H1 (cell line): ENCODE results near the gene RELN. TPM values are rescaled to one million over a fixed set of nuclear protein-coding genes. Genes with fewer than 3 reads are reported as not detected.

Experiments used
- CTCF ChIA-PET: fragments of 300-600 bp; sonication (Branson Sonifier 250); formaldehyde crosslinking; loops from one replicate; lab custom pipeline; 2021; ENCODE audit not compliant: partially characterized antibody; lab: Charles Lee
- POLR2A ChIA-PET: fragments of 300-600 bp; sonication (Branson Sonifier 250); formaldehyde crosslinking; loops from one replicate; lab custom pipeline; 2021; ENCODE audit warnings: inconsistent platforms; ENCODE audit not compliant: partially characterized antibody; lab: Charles Lee
- DNase-seq, 2 experiments: peaks; one replicate each; pipeline versions ENCODE4 v3.0.0 to v3.0.0-alpha.2; 2010 to 2022; ENCODE audit warnings: low spot score in 2 of 2, low read depth in 1 of 2, mixed read lengths in 1 of 2
- FAIRE-seq: peaks from 2 replicates; lab custom pipeline; 2011; peaks lifted over from hg19 to GRCh38; lab: Jason Lieb, UNC
- H2AFZ ChIP-seq: 2 replicates; pipeline ENCODE4 v1.8.1; 2012; ENCODE audit warnings: low read length, inconsistent platforms
- H2AK5ac ChIP-seq: 2 replicates; pipeline ENCODE4 v1.6.1; 2013; ENCODE audit warnings: low read depth, low read length
- H2BK120ac ChIP-seq: replicated peaks from 2 replicates; pipeline ENCODE3; 2013; ENCODE audit warnings: low read depth, low read length, inconsistent platforms
- H2BK12ac ChIP-seq: 2 replicates; pipeline ENCODE4 v1.6.1; 2013; ENCODE audit warnings: low read depth, low read length
- H2BK15ac ChIP-seq: 2 replicates; pipeline ENCODE4 v1.6.1; 2013; ENCODE audit warnings: low read length
- H2BK20ac ChIP-seq: 2 replicates; pipeline ENCODE4 v1.6.1; 2013; ENCODE audit warnings: low read length
- H2BK5ac ChIP-seq: 2 replicates; pipeline ENCODE4 v1.6.1; 2013; ENCODE audit warnings: low read depth, low read length
- H3K14ac ChIP-seq: 2 replicates; pipeline ENCODE4 v1.6.1; 2013; ENCODE audit warnings: inconsistent platforms; ENCODE audit not compliant: insufficient read length
- H3K18ac ChIP-seq: 2 replicates; pipeline ENCODE4 v1.6.1; 2013; ENCODE audit warnings: low read length; ENCODE audit errors: extremely low read depth
- H3K23ac ChIP-seq: 2 replicates; pipeline ENCODE4 v1.6.1; 2013; ENCODE audit warnings: inconsistent platforms; ENCODE audit not compliant: insufficient read length
- H3K23me2 ChIP-seq: 2 replicates; pipeline ENCODE4 v1.6.1; 2013; ENCODE audit warnings: low read depth, low read length
- H3K27ac ChIP-seq: 2 replicates; pipeline ENCODE4 v1.6.1; 2011; ENCODE audit warnings: low read depth, low read length, inconsistent platforms
- H3K27me3 ChIP-seq, 4 experiments: replicated peaks in 1 of 4; 1 replicate in 1 of 4; 2 replicates in 3 of 4; pipeline versions ENCODE4 v1.6.1 to v1.8.1; 2011 to 2013; ENCODE audit warnings: low read length in 3 of 4, mild to moderate bottlenecking in 3 of 4, inconsistent platforms in 2 of 4, mixed read lengths in 2 of 4, moderate library complexity in 1 of 4; ENCODE audit not compliant: control insufficient read depth in 3 of 4, insufficient read depth in 3 of 4; ENCODE audit errors: extremely low read depth in 1 of 4
- H3K36me3 ChIP-seq, 4 experiments: 2 replicates each; pipeline versions ENCODE4 v1.6.1 to v1.8.1; 2011 to 2013; ENCODE audit warnings: mild to moderate bottlenecking in 4 of 4, low read length in 3 of 4, moderate library complexity in 2 of 4, control low read depth in 1 of 4, inconsistent platforms in 1 of 4; ENCODE audit not compliant: insufficient read depth in 4 of 4, control insufficient read depth in 2 of 4
- H3K4ac ChIP-seq: replicated peaks from 2 replicates; pipeline ENCODE3; 2013; ENCODE audit warnings: low read length, low read depth, mixed read lengths, inconsistent platforms; ENCODE audit not compliant: insufficient read length
- H3K4me1 ChIP-seq, 4 experiments: replicated peaks in 1 of 4; 1 replicate in 1 of 4; 2 replicates in 3 of 4; pipeline versions ENCODE4 v1.6.1 to v1.8.1; 2011 to 2013; ENCODE audit warnings: low read length in 3 of 4, inconsistent platforms in 2 of 4, mixed read lengths in 1 of 4; ENCODE audit not compliant: insufficient read depth in 4 of 4, control insufficient read depth in 3 of 4
- H3K4me2 ChIP-seq, 2 experiments: 2 replicates each; pipeline versions ENCODE4 v1.6.1 to v1.8.1; 2011 to 2013; ENCODE audit warnings: low read depth in 2 of 2, low read length in 2 of 2, control low read depth in 1 of 2, inconsistent platforms in 1 of 2, mild to moderate bottlenecking in 1 of 2; ENCODE audit not compliant: insufficient read depth in 1 of 2
- H3K4me3 ChIP-seq, 4 experiments: fragments of 200-600, 300-600 bp in 1 of 4; sonication (generic), shearing (Covaris generic), sonication (Bioruptor Twin) in 1 of 4; 2 replicates each; pipeline versions ENCODE4 v1.5.1 to v1.8.1; 2011 to 2016; ENCODE audit warnings: low read length in 4 of 4, low read depth in 3 of 4, control low read depth in 2 of 4, inconsistent platforms in 2 of 4, mild to moderate bottlenecking in 2 of 4, mixed read lengths in 1 of 4, moderate library complexity in 1 of 4; ENCODE audit not compliant: insufficient read depth in 2 of 4; ENCODE audit errors: extremely low read depth in 1 of 4
- H3K56ac ChIP-seq: replicated peaks from 2 replicates; pipeline ENCODE3; 2013; ENCODE audit warnings: low read depth, mild to moderate bottlenecking, mixed read lengths, low read length, inconsistent platforms; ENCODE audit not compliant: insufficient read length
- H3K79me1 ChIP-seq: 2 replicates; pipeline ENCODE4 v1.6.1; 2013; ENCODE audit warnings: low read depth, low read length, control low read depth
- H3K79me2 ChIP-seq, 2 experiments: 2 replicates each; pipeline versions ENCODE4 v1.6.1 to v1.8.1; 2012 to 2013; ENCODE audit warnings: low read length in 2 of 2, mild to moderate bottlenecking in 2 of 2, inconsistent platforms in 1 of 2; ENCODE audit not compliant: insufficient read depth in 2 of 2, control insufficient read depth in 1 of 2
- H3K9ac ChIP-seq, 4 experiments: replicated peaks in 1 of 4; 1 replicate in 1 of 4; 2 replicates in 3 of 4; pipeline versions ENCODE4 v1.6.1 to v1.8.1; 2011 to 2013; ENCODE audit warnings: low read depth in 3 of 4, low read length in 3 of 4, control low read depth in 2 of 4, mild to moderate bottlenecking in 2 of 4, moderate library complexity in 2 of 4, inconsistent platforms in 1 of 4; ENCODE audit errors: extremely low read depth in 1 of 4
- H3K9me3 ChIP-seq, 2 experiments: 2 replicates each; pipeline versions ENCODE4 v1.6.1 to v1.8.1; 2012 to 2013; ENCODE audit warnings: mild to moderate bottlenecking in 2 of 2, moderate library complexity in 2 of 2, control low read depth in 1 of 2, inconsistent platforms in 1 of 2, low read depth in 1 of 2, low read length in 1 of 2, mixed read lengths in 1 of 2; ENCODE audit not compliant: insufficient read depth in 2 of 2
- H4K20me1 ChIP-seq, 2 experiments: replicated peaks in 1 of 2; 2 replicates each; pipeline versions ENCODE3 to v1.8.1; 2011 to 2013; ENCODE audit warnings: inconsistent platforms in 2 of 2, low read length in 2 of 2, mild to moderate bottlenecking in 1 of 2; ENCODE audit not compliant: insufficient read depth in 2 of 2, control insufficient read depth in 1 of 2
- H4K5ac ChIP-seq: 2 replicates; pipeline ENCODE4 v1.6.1; 2013; ENCODE audit warnings: low read length, low read depth, mixed read lengths, inconsistent platforms; ENCODE audit not compliant: insufficient read length
- H4K8ac ChIP-seq: 2 replicates; pipeline ENCODE4 v1.8.0; 2013; ENCODE audit warnings: mild to moderate bottlenecking, moderate library complexity, low read length, inconsistent platforms; ENCODE audit not compliant: insufficient read depth; ENCODE audit errors: extremely low read depth
- H4K91ac ChIP-seq: replicated peaks from 2 replicates; pipeline ENCODE3; 2013; ENCODE audit warnings: low read length, mixed read lengths, inconsistent platforms; ENCODE audit not compliant: insufficient read length
- ASH2L ChIP-seq: fragments of 200-600, 300-600 bp; sonication (generic); IDR thresholded peaks from one replicate; pipeline ENCODE4 v1.7.1; 2017; ENCODE audit warnings: low read length
- CBX5 ChIP-seq: fragments of 300-800, 300-1000 bp; sonication (generic); IDR thresholded peaks from 2 replicates; pipeline ENCODE4 v1.7.1; 2016; ENCODE audit warnings: antibody characterized with exemption, low read length, low read depth
- CEBPB ChIP-seq: IDR thresholded peaks from 2 replicates; pipeline ENCODE4 v1.6.1; 2012; ENCODE audit warnings: low read depth, low read length
- EGR1 ChIP-seq: IDR thresholded peaks from 2 replicates; pipeline ENCODE4 v1.6.1; 2011; ENCODE audit warnings: low read depth, low read length, borderline replicate concordance
- PHF8 ChIP-seq: fragments of 200-600 bp; sonication (generic); conservative IDR thresholded peaks from 2 replicates; pipeline ENCODE4 v1.7.1; 2012; ENCODE audit warnings: low read depth, mild to moderate bottlenecking, inconsistent platforms, low read length, moderate library complexity
- TAF1 ChIP-seq: IDR thresholded peaks from 2 replicates; pipeline ENCODE4 v1.6.1; 2011; ENCODE audit warnings: mild to moderate bottlenecking, low read depth, low read length
- whole genome bisulfite sequencing, 2 experiments: shearing (Covaris generic) in 1 of 2; methylation state at CpG; one replicate each; pipeline versions ENCODE4 v1.1.6 to v1.1.7; 2013 to 2015; ENCODE audit warnings: low lambda C conversion rate in 2 of 2, mixed read lengths in 2 of 2, inconsistent platforms in 1 of 2, low coverage in 1 of 2, missing lambda C conversion rate in 1 of 2; ENCODE audit not compliant: insufficient replicate concordance in 2 of 2, insufficient coverage in 1 of 2, insufficient read length in 1 of 2; ENCODE audit errors: extremely low coverage in 1 of 2, missing lambda C conversion rate in 1 of 2; 5-methylcytosine and 5-hydroxymethylcytosine counted together
- polyA plus RNA-seq, 7 experiments: library from polyadenylated mRNA; depleted of rRNA in 3 of 7; stranded (reverse) in 5 of 7; unstranded in 2 of 7; fragments of >200 nt in 5 of 7; fragments of 200-250 nt in 2 of 7; gene quantifications; 1 replicate in 5 of 7; 2 replicates in 1 of 7; 4 replicates in 1 of 7; pipeline versions ENCODE4 v1.2.1 to v1.2.3, GENCODE V29; 2011 to 2013; ENCODE audit warnings: missing spikeins in 2 of 7, mixed read lengths in 2 of 7
- total RNA-seq: library from RNA; stranded (reverse); fragmentation: NEBNext Ultra II Directional; extraction: Animal tissue kit (Norgen Biotek cat#: 25700); gene quantifications from 2 replicates; pipeline ENCODE4 v1.2.1, GENCODE V29; 2021

RELN gene
- total and polyA plus RNA-seq, 2 of the 8 experiments (the other 6 are each of a cell fraction or from before 2014, with no cell fraction given): 0.03 to 0.07 TPM

DNA sequence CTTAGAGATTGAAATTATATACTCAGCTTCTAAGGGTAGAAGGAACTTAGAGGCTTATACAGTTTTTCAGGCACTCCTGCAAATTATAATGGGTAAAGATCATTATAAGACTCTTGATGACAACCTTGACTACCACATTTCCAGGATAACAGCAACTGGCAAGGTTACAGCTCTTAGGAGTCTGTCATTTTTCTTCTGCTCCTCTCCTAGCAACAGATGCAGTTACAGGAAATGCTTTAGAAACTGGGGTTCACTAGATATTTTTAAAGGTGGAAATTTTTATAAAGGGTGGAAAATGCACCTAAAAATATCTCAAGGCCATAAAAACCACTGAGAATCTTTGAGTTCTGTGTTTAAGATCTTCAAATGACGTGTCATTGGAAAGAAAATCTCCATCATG is 185.8 kb downstream of the RELN start (continued):
- no peak for TF ChIP-seq CEBPB

DNA sequence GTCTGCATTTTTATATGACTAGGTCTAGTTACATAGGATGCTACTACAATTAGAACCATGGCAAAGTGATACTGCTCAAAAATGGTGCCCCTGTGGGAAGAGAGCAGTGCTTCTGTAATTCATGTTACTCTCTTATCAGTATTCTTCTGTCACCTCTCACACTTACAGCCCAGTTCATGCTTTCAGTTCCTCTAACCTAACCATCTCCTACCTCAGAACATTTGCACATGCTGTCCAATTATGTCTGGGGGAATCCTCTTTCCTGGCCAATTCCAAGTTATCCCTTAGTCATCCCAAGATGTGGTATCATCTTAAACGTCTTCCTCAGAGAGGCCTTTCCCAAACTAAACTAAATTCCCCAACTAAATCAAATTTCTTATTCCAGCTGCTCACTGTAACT is 190.2 kb downstream of the RELN start:
- Histone ChIP-seq H4K5ac (no peak overlapping the region), H2BK20ac (no peak overlapping the region), H2BK120ac (no peak overlapping the region), H3K27ac (no peak overlapping the region), H2BK15ac (no peak overlapping the region), H2BK12ac (no peak overlapping the region), H3K56ac (no peak overlapping the region), H2AFZ (no peak overlapping the region), H3K79me1 (no peaks in the 10 kb centered on the region), H2BK5ac (no peak overlapping the region), H3K36me3 (no peaks in the 10 kb centered on the region), H3K4ac (no peak overlapping the region), H3K23me2 (no peaks in the 10 kb centered on the region), H3K9ac (no peak overlapping the region), H4K8ac (no peak overlapping the region), H2AK5ac (no peak overlapping the region), H3K18ac (no peak overlapping the region), H4K91ac (no peak overlapping the region), H3K4me1 (no peaks in the 10 kb centered on the region), H3K4me3 (no peak overlapping the region), H4K20me1 (no peaks in the 10 kb centered on the region), H3K14ac (no peak overlapping the region), H3K9me3 (no peaks in the 10 kb centered on the region), H3K27me3 (no peaks in the 10 kb centered on the region), H3K23ac (no peak overlapping the region), H3K4me2 (no peak overlapping the region), H3K79me2 (no peaks in the 10 kb centered on the region)
- 76% methylated on average over 1 of the region's 1 CpG; no CpG with 5 or more reads in 1 of the 2 experiments for WGBS, 2 experiments
- POLR2A ChIA-PET: no interaction called here
- CTCF ChIA-PET: no interaction called here
- no peak for TF ChIP-seq PHF8
- no peak for TF ChIP-seq CBX5
- TF ChIP-seq EGR1: no peak
- TF ChIP-seq TAF1: no peak
- no peak for TF ChIP-seq CEBPB
- TF ChIP-seq ASH2L: no peak
- FAIRE-seq (no peak), DNase-seq (no peak)
